ENCODE results near the gene NAALADL2.

The NAALADL2 gene

GRCh38 chr3:175426805-175427204 is 567.7 kb downstream of the NAALADL2 start:
- DNase-seq (no peak), ATAC-seq (ENCODE audit: insufficient read depth, low read depth) (no peak)
- TF ChIP-seq CTCF (IDR thresholded peaks at IDR 0.05; ENCODE audit: borderline replicate concordance, extremely low read depth, low read length, poor library complexity, severe bottlenecking) (no peak), EZH2 (IDR thresholded peaks at IDR 0.05; ENCODE audit: borderline replicate concordance, low read depth, low read length, severe bottlenecking) (no peak)
- Histone ChIP-seq H2AFZ (ENCODE audit: low read depth, low read length) (no peak overlapping the region), H3K27ac (ENCODE audit: low read length) (no peak overlapping the region), H3K36me3 (ENCODE audit: insufficient read depth, low read length) (no peaks in the 10 kb centered on the region), H3K4me2 (ENCODE audit: insufficient read depth, low read length) (no peak overlapping the region), H3K79me2 (ENCODE audit: insufficient read depth, low read length) (no peaks in the 10 kb centered on the region), H3K4me3 (ENCODE audit: low read depth in 1 of 2, low read length in 2 of 2) (no peak overlapping the region), H3K4me1 (ENCODE audit: insufficient read depth, low read length) (no peaks in the 10 kb centered on the region), H4K20me1 (ENCODE audit: insufficient read depth, low read length) (no peaks in the 10 kb centered on the region), H3K27me3 (ENCODE audit: insufficient read depth, low read length, poor library complexity) (no peaks in the 10 kb centered on the region), H3K9me3 (ENCODE audit: insufficient read depth, low read length, severe bottlenecking) (no peaks in the 10 kb centered on the region), H3K9ac (ENCODE audit: low read depth, low read length) (no peak overlapping the region)

DNA sequence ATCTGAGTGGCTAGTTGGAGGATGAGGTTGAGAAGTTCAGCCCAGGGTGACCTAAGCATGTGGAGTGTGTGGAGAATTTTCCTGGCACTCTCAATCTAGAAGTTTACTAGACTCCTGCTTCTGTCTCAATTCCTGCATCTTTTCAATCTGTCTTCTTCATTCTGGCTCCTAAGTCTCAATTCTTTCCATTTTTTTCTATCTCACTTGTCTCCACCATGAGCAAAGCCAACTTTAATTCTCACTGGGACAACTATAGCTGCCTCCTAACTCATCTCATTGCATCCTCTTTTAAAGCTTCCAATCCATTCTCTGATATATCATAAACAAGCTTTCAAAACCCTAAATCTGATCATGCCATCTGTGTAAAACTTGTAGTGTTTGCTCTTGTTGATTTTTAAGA is 569.3 kb downstream of the NAALADL2 start:
- TF ChIP-seq EZH2 (IDR thresholded peaks at IDR 0.05; ENCODE audit: borderline replicate concordance, low read depth, low read length, severe bottlenecking), result no peak
- no peak for TF ChIP-seq CTCF (IDR thresholded peaks at IDR 0.05; ENCODE audit: borderline replicate concordance, extremely low read depth, low read length, poor library complexity, severe bottlenecking)
- H3K36me3 ChIP-seq (ENCODE audit: insufficient read depth, low read length), result no peaks in the 10 kb centered on the region
- DNase-seq, result no peak
- no peak for ATAC-seq (ENCODE audit: insufficient read depth, low read depth)
- H3K27me3 ChIP-seq (ENCODE audit: insufficient read depth, low read length, poor library complexity), result no peaks in the 10 kb centered on the region
- H3K9ac ChIP-seq (ENCODE audit: low read depth, low read length), result no peak overlapping the region
- H3K9me3 ChIP-seq (ENCODE audit: insufficient read depth, low read length, severe bottlenecking), result no peaks in the 10 kb centered on the region
- no peaks in the 10 kb centered on the region for H3K79me2 ChIP-seq (ENCODE audit: insufficient read depth, low read length)
- H3K27ac ChIP-seq (ENCODE audit: low read length), result no peak overlapping the region
- H3K4me1 ChIP-seq (ENCODE audit: insufficient read depth, low read length), result no peaks in the 10 kb centered on the region
- no peaks in the 10 kb centered on the region for H4K20me1 ChIP-seq (ENCODE audit: insufficient read depth, low read length)
- no peak overlapping the region for H3K4me3 ChIP-seq (ENCODE audit: low read depth in 1 of 2, low read length in 2 of 2)
- H3K4me2 ChIP-seq (ENCODE audit: insufficient read depth, low read length), result no peak overlapping the region
- no peak overlapping the region for H2AFZ ChIP-seq (ENCODE audit: low read depth, low read length)

GRCh38 chr3:175430983-175431773 is 572.0 kb downstream of the NAALADL2 start:
- Histone ChIP-seq H3K4me1 (ENCODE audit: insufficient read depth, low read length) (no peaks in the 10 kb centered on the region), H3K27me3 (ENCODE audit: insufficient read depth, low read length, poor library complexity) (no peaks in the 10 kb centered on the region), H3K4me2 (ENCODE audit: insufficient read depth, low read length) (no peak overlapping the region), H3K9ac (ENCODE audit: low read depth, low read length) (no peak overlapping the region), H3K4me3 (ENCODE audit: low read depth in 1 of 2, low read length in 2 of 2) (no peak overlapping the region), H3K9me3 (ENCODE audit: insufficient read depth, low read length, severe bottlenecking) (no peaks in the 10 kb centered on the region), H3K79me2 (ENCODE audit: insufficient read depth, low read length) (no peaks in the 10 kb centered on the region), H2AFZ (ENCODE audit: low read depth, low read length) (no peak overlapping the region), H3K36me3 (ENCODE audit: insufficient read depth, low read length) (no peaks in the 10 kb centered on the region), H4K20me1 (ENCODE audit: insufficient read depth, low read length) (no peaks in the 10 kb centered on the region), H3K27ac (ENCODE audit: low read length) (no peak overlapping the region)
- DNase-seq (no peak), ATAC-seq (ENCODE audit: insufficient read depth, low read depth) (no peak)
- TF ChIP-seq CTCF (IDR thresholded peaks at IDR 0.05; ENCODE audit: borderline replicate concordance, extremely low read depth, low read length, poor library complexity, severe bottlenecking) (no peak), EZH2 (IDR thresholded peaks at IDR 0.05; ENCODE audit: borderline replicate concordance, low read depth, low read length, severe bottlenecking) (no peak)

All from DND-41 (cell line).